Amniotic stem cell (primary cell): ENCODE results near the gene TMEM145.
"Not testable (repeated sequence)": the region's sequence is repeated elsewhere in the genome, so short reads cannot be mapped to it uniquely, and the experiment has no call there.

ENCODE experiments used
- DNase-seq: peaks from one replicate; lab custom pipeline; 2025; lab: John Stamatoyannopoulos, UW

The TMEM145 gene

GRCh38 chr19:42313840-42314755, 989 bp downstream of the TMEM145 start:
- DNase-seq = no peak

GRCh38 chr19:42315024-42315423, 1.9 kb downstream of the TMEM145 start:
- no peak for DNase-seq

- DNase-seq = no peak
Observed at GRCh38 chr19:42316223-42317211, 3.4 kb downstream of the TMEM145 start.

- DNase-seq = no peak
Observed at GRCh38 chr19:42317535-42317934, 4.4 kb downstream of the TMEM145 start.

GRCh38 chr19:42322305-42322704, 9.2 kb downstream of the TMEM145 start:
- no peak for DNase-seq

- no peak for DNase-seq
Observed at GRCh38 chr19:42323473-42323851, 10.4 kb downstream of the TMEM145 start.

- no peak for DNase-seq
Observed at GRCh38 chr19:42323852-42324654, 10.9 kb downstream of the TMEM145 start.

- no peak for DNase-seq
Observed at GRCh38 chr19:42324655-42325307, 11.7 kb downstream of the TMEM145 start.

- DNase-seq = peak; percentile 94
Observed at GRCh38 chr19:42325308-42325895, 12.3 kb downstream of the TMEM145 start, which contains the start of gene MEGF8. TSS of gene MEGF8 (plus strand) at chr19:42325635. CDS start at chr19:42326244, 609 bp downstream.

- DNase-seq = no peak
Observed at GRCh38 chr19:42325896-42326771, 13.0 kb downstream of the TMEM145 start.

- DNase-seq = no peak
Observed at GRCh38 chr19:42326969-42327368, 13.9 kb downstream of the TMEM145 start.

GRCh38 chr19:42327381-42327780, 14.3 kb downstream of the TMEM145 start:
- no peak for DNase-seq

- DNase-seq = no peak
Observed at GRCh38 chr19:42328106-42328505, 15.0 kb downstream of the TMEM145 start.

- no peak for DNase-seq
Observed at GRCh38 chr19:42328854-42329253, 15.7 kb downstream of the TMEM145 start.

GRCh38 chr19:42330241-42330711, 17.2 kb downstream of the TMEM145 start:
- DNase-seq = no peak

GRCh38 chr19:42331333-42331732, 18.2 kb downstream of the TMEM145 start:
- DNase-seq = not testable (repeated sequence)

GRCh38 chr19:42332059-42332458, 18.9 kb downstream of the TMEM145 start:
- no peak for DNase-seq

- no peak for DNase-seq
Observed at GRCh38 chr19:42333018-42333417, 19.9 kb downstream of the TMEM145 start.

GRCh38 chr19:42333975-42334696, 21.0 kb downstream of the TMEM145 start:
- DNase-seq = no peak
